RWPE2 (cell line): ENCODE measurements around the gene ARRDC4.

Source experiments
- ATAC-seq: fragments of 200-7000 bp; cut with Tn5 transposase; 3 replicates; pipeline ENCODE4 v1.9.1; 2021; ENCODE audit warnings: low read depth
- DNase-seq: peaks from one replicate; pipeline ENCODE4 v3.0.0-alpha.2; 2020; ENCODE audit warnings: low spot score
- H3K27ac ChIP-seq: fragments of 450-650 bp; 2 replicates; pipeline ENCODE4 v1.5.1; 2017; ENCODE audit warnings: mild to moderate bottlenecking; ENCODE audit not compliant: poor library complexity, severe bottlenecking
- H3K27me3 ChIP-seq: fragments of 250-450 bp; sonication (Bioruptor Pico); 2 replicates; pipeline ENCODE4 v1.5.1; 2021; ENCODE audit warnings: mild to moderate bottlenecking, moderate library complexity; ENCODE audit not compliant: insufficient read depth, poor library complexity, severe bottlenecking
- H3K36me3 ChIP-seq: fragments of 250-450 bp; sonication (Bioruptor Pico); 2 replicates; pipeline ENCODE4 v1.5.1; 2020; ENCODE audit warnings: low read depth, mild to moderate bottlenecking, moderate library complexity
- H3K4me1 ChIP-seq: fragments of 250-450 bp; sonication (Bioruptor Pico); 2 replicates; pipeline ENCODE4 v1.5.1; 2021; ENCODE audit warnings: mild to moderate bottlenecking, moderate library complexity; ENCODE audit not compliant: insufficient read depth, poor library complexity, severe bottlenecking
- H3K4me3 ChIP-seq: fragments of 250-450 bp; sonication (Bioruptor Pico); 2 replicates; pipeline ENCODE4 v1.5.1; 2021; ENCODE audit warnings: mild to moderate bottlenecking, moderate library complexity; ENCODE audit not compliant: severe bottlenecking
- H3K9me3 ChIP-seq: fragments of 250-450 bp; sonication (Bioruptor Pico); 2 replicates; pipeline ENCODE4 v1.5.1; 2021; ENCODE audit warnings: mild to moderate bottlenecking, moderate library complexity; ENCODE audit not compliant: severe bottlenecking
- CTCF ChIP-seq: fragments of 450-650 bp; IDR thresholded peaks from one replicate; pipeline ENCODE4 v1.5.1; 2017; ENCODE audit warnings: mild to moderate bottlenecking, moderate library complexity; ENCODE audit not compliant: poor library complexity, severe bottlenecking

The ARRDC4 gene

GRCh38 chr15:98012354-98012753 lies 51.9 kb downstream of the ARRDC4 start:
- DNase-seq (no peak), ATAC-seq (no peak)
- Histone ChIP-seq H3K27me3 (no peaks in the 10 kb centered on the region), H3K36me3 (no peaks in the 10 kb centered on the region), H3K9me3 (no peaks in the 10 kb centered on the region), H3K4me1 (peaks cover 9% of the 10 kb centered on the region), H3K4me3 (no peak overlapping the region), H3K27ac (no peak overlapping the region)
- no peak for TF ChIP-seq CTCF

DNA sequence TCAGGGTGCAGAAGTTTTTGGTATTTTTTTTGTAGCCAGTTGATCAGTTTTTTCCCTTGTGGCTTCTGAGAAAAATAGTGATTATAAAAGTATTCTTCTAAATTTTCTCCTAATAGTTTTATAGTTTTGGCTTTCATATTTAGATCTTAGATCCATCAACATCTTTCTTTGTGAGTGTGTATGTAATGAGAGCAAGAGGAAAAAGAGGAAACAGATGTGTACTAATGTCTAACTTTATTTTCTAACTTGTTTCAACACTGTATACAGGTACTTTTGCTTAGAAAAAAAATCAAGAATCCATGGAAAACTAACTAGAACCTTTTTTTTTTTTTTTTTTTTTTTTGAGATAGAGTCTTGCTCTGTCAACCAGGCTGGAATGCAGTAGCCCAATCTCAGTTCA lies 53.1 kb downstream of the ARRDC4 start:
- Histone ChIP-seq H3K4me3 (no peak overlapping the region), H3K27ac (no peak overlapping the region), H3K4me1 (peaks cover 8% of the 10 kb centered on the region), H3K36me3 (no peaks in the 10 kb centered on the region), H3K27me3 (no peaks in the 10 kb centered on the region), H3K9me3 (no peaks in the 10 kb centered on the region)
- no peak for TF ChIP-seq CTCF
- no peak for ATAC-seq
- no peak for DNase-seq

- H3K9me3 ChIP-seq = no peaks in the 10 kb centered on the region
- no peaks in the 10 kb centered on the region for H3K4me1 ChIP-seq
- no peak for TF ChIP-seq CTCF
- no peaks in the 10 kb centered on the region for H3K27me3 ChIP-seq
- ATAC-seq (no peak), DNase-seq (no peak)
- no peak overlapping the region for H3K27ac ChIP-seq
- no peaks in the 10 kb centered on the region for H3K36me3 ChIP-seq
- H3K4me3 ChIP-seq = no peak overlapping the region
Measured at GRCh38 chr15:98017150-98017964, 56.9 kb downstream of the ARRDC4 start.

DNA sequence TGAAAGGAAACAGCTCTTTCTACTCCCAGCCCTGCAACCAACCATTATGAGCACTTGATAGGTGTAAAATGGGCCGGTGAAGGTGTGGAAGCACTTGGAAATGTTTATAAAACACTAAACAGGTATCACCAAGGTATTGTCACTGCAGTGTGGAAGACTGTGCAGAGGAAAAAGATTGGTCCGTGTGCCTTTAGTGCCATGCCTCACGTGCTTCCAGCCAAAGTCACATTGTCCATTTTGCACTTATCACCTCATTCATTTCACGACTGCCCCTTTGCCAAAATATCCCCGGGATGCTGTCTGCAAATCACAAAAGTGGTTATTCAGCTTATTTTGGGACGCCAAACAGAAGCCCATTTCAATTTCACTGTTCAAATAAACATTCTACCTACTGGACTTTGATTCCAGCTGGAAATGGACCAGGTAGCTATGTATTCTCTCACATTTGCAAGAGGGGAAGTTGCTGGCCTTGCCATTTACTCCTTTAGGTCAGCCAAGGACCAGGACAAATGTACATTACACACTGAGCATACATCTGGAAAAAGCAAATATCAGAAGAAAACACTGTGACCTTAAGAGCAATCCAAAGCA lies 58.4 kb downstream of the ARRDC4 start:
- TF ChIP-seq CTCF = no peak
- ATAC-seq = no peak
- H3K4me1 ChIP-seq = no peaks in the 10 kb centered on the region
- H3K36me3 ChIP-seq = no peaks in the 10 kb centered on the region
- H3K4me3 ChIP-seq = no peak overlapping the region
- no peak for DNase-seq
- H3K27ac ChIP-seq = no peak overlapping the region
- no peaks in the 10 kb centered on the region for H3K9me3 ChIP-seq
- H3K27me3 ChIP-seq = no peaks in the 10 kb centered on the region
